H1 (cell line): Measurements from ENCODE around the gene FGF14. TPM values are rescaled to one million over a fixed set of nuclear protein-coding genes. Genes with fewer than 3 reads are reported as not detected.

ENCODE experiments used
- BCL11A ChIP-seq, 2 experiments: IDR thresholded peaks; one replicate each; pipeline ENCODE4 v1.6.1; 2011; ENCODE audit warnings: low read depth in 2 of 2, low read length in 2 of 2, mild to moderate bottlenecking in 2 of 2
- CBX5 ChIP-seq: fragments of 300-800, 300-1000 bp; sonication (generic); IDR thresholded peaks from 2 replicates; pipeline ENCODE4 v1.7.1; 2016; ENCODE audit warnings: antibody characterized with exemption, low read length, low read depth
- CHD2 ChIP-seq: IDR thresholded peaks from 2 replicates; pipeline ENCODE4 v1.6.1; 2012; ENCODE audit warnings: low read length, improper control_type of control experiment
- EGR1 ChIP-seq: IDR thresholded peaks from 2 replicates; pipeline ENCODE4 v1.6.1; 2011; ENCODE audit warnings: low read depth, low read length, borderline replicate concordance
- HDAC2 ChIP-seq, 2 experiments: fragments of 300-600 bp in 1 of 2; sonication (generic) in 1 of 2; IDR thresholded peaks; 2 replicates each; pipeline ENCODE4 v1.6.1; 2011 to 2012; ENCODE audit warnings: low read depth in 2 of 2, low read length in 2 of 2, mild to moderate bottlenecking in 2 of 2, moderate library complexity in 2 of 2, borderline replicate concordance in 1 of 2, inconsistent platforms in 1 of 2
- KDM5A ChIP-seq: fragments of 200-600 bp; IDR thresholded peaks from 2 replicates; pipeline ENCODE4 v1.7.1; 2012; ENCODE audit warnings: mild to moderate bottlenecking, low read length, inconsistent platforms, mixed read lengths
- polyA plus RNA-seq, 7 experiments: library from polyadenylated mRNA; depleted of rRNA in 3 of 7; stranded (reverse) in 5 of 7; unstranded in 2 of 7; fragments of >200 nt in 5 of 7; fragments of 200-250 nt in 2 of 7; gene quantifications; 1 replicate in 5 of 7; 2 replicates in 1 of 7; 4 replicates in 1 of 7; pipeline versions ENCODE4 v1.2.1 to v1.2.3, GENCODE V29; 2011 to 2013; ENCODE audit warnings: missing spikeins in 2 of 7, mixed read lengths in 2 of 7
- total RNA-seq: library from RNA; stranded (reverse); fragmentation: NEBNext Ultra II Directional; extraction: Animal tissue kit (Norgen Biotek cat#: 25700); gene quantifications from 2 replicates; pipeline ENCODE4 v1.2.1, GENCODE V29; 2021

The FGF14 gene
- total and polyA plus RNA-seq, 2 of the 8 experiments (the other 6 are each of a cell fraction or from before 2014, with no cell fraction given): 0.05 to 0.58 TPM

GRCh38 chr13:101795460-101795859, 606.4 kb downstream of the FGF14 start (continued):
- no peak for TF ChIP-seq CHD2
- TF ChIP-seq EGR1: no peak
- no peak for TF ChIP-seq KDM5A
- no peak for TF ChIP-seq CBX5
- TF ChIP-seq BCL11A (IDR thresholded peaks at IDR 0.05; ENCODE audit: low read depth in 2 of 2, low read length in 2 of 2): no peak
- no peak for TF ChIP-seq HDAC2 (IDR thresholded peaks at IDR 0.05; ENCODE audit: borderline replicate concordance in 1 of 2, low read depth in 2 of 2, low read length in 2 of 2)
